Right lobe of liver (tissue), 4 donors: Measurements from ENCODE around the gene PPAT.

Source experiments
- POLR2A ChIP-seq: fragments of 450-650 bp; IDR thresholded peaks from one replicate; pipeline ENCODE4 v1.6.1; 2017; ENCODE audit warnings: antibody characterized with exemption, mild to moderate bottlenecking
- TF ChIP-seq, protein P1 (sequence below), 4 donors: fragments of 200-600 bp in 3 of 4; fragments of 450-650 bp in 1 of 4; IDR thresholded peaks; one replicate each; pipeline versions ENCODE4 v1.5.1 to v1.8.0; 2016 to 2022; ENCODE audit warnings: antibody characterized with exemption in 4 of 4, mild to moderate bottlenecking in 2 of 4
- donor health status: DM: no; HTN: no; CAD: no.
- donor health status: DM: no; HTN: no; CAD: no.
- donor health status: DM: no; HTN: yes; CAD: no.

- TF ChIP-seq, protein P1, sequence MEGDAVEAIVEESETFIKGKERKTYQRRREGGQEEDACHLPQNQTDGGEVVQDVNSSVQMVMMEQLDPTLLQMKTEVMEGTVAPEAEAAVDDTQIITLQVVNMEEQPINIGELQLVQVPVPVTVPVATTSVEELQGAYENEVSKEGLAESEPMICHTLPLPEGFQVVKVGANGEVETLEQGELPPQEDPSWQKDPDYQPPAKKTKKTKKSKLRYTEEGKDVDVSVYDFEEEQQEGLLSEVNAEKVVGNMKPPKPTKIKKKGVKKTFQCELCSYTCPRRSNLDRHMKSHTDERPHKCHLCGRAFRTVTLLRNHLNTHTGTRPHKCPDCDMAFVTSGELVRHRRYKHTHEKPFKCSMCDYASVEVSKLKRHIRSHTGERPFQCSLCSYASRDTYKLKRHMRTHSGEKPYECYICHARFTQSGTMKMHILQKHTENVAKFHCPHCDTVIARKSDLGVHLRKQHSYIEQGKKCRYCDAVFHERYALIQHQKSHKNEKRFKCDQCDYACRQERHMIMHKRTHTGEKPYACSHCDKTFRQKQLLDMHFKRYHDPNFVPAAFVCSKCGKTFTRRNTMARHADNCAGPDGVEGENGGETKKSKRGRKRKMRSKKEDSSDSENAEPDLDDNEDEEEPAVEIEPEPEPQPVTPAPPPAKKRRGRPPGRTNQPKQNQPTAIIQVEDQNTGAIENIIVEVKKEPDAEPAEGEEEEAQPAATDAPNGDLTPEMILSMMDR (IDR thresholded peaks at IDR 0.05) = no peak
- TF ChIP-seq POLR2A = no peak
These were observed 30.3 kb upstream of the PPAT start for GRCh38 chr4:56465599-56466295.
